ENCODE results near the gene TMEM144. TPM values are rescaled to one million over a fixed set of nuclear protein-coding genes. Genes with fewer than 3 reads are reported as not detected.
"Not testable (repeated sequence)": the region's sequence is repeated elsewhere in the genome, so short reads cannot be mapped to it uniquely, and the experiment has no call there.

TMEM144 gene
- total RNA-seq, 4 donors from 2014 or later: 3.8 to 9.7 (median 5.0) TPM

DNA sequence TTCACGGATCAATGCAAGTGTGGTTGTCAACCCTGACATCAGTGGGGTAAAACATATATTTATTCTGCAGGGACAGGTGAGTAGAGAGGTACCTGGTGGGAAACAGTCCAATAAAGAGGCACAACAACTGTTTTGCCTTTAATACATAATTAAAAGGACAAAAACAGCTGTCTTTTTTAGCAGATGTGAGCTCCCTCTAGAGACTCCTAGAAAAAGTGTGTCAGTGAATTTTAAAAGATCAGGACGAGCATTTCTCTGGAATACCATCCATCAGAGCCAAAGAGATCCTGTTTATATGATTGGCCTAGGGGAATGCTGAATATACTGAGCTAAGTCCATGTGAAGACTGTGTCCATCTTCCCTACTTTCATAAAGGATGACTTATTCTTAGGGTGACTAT lies 58.3 kb downstream of the TMEM144 start:
- Histone ChIP-seq H3K9me3 (no peaks in the 10 kb centered on the region), H3K27ac (no peak overlapping the region), H3K27me3 (no peaks in the 10 kb centered on the region), H3K4me1 (no peaks in the 10 kb centered on the region), H3K4me3 (no peak overlapping the region), H3K36me3 (no peaks in the 10 kb centered on the region)
- TF ChIP-seq, protein P1, sequence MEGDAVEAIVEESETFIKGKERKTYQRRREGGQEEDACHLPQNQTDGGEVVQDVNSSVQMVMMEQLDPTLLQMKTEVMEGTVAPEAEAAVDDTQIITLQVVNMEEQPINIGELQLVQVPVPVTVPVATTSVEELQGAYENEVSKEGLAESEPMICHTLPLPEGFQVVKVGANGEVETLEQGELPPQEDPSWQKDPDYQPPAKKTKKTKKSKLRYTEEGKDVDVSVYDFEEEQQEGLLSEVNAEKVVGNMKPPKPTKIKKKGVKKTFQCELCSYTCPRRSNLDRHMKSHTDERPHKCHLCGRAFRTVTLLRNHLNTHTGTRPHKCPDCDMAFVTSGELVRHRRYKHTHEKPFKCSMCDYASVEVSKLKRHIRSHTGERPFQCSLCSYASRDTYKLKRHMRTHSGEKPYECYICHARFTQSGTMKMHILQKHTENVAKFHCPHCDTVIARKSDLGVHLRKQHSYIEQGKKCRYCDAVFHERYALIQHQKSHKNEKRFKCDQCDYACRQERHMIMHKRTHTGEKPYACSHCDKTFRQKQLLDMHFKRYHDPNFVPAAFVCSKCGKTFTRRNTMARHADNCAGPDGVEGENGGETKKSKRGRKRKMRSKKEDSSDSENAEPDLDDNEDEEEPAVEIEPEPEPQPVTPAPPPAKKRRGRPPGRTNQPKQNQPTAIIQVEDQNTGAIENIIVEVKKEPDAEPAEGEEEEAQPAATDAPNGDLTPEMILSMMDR (IDR thresholded peaks at IDR 0.05): no peak
- TF ChIP-seq POLR2A (IDR thresholded peaks at IDR 0.05): no peak
- intact Hi-C loops (cut with DNase I; ENCODE audit: low total_unique reads): no loop called here
- DNase-seq: no peak

DNA sequence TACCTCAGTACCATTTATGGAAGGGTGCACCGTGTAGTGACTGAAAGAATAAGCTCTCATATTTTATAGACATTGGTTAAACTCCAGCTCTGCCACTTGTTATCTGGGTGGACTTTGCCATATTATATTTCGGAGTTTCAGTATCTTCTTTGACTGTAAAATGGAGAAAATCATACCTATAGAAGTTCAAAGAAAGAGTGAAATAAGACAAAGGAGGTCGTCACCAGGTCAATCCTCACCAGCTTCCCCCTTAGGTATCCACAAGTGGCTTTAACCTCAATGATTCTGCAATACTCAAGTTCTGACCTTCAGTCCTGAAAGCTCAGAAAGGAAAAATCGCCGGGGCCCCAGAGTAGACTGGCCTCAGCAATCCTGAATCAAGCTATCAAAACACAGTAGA lies 64.3 kb downstream of the TMEM144 start:
- H3K4me3 ChIP-seq: no peak overlapping the region
- no peak for DNase-seq
- H3K27ac ChIP-seq: no peak overlapping the region
- no peaks in the 10 kb centered on the region for H3K9me3 ChIP-seq
- intact Hi-C loops (cut with DNase I; ENCODE audit: low total_unique reads): no loop called here
- no peak for TF ChIP-seq POLR2A (IDR thresholded peaks at IDR 0.05)
- no peaks in the 10 kb centered on the region for H3K36me3 ChIP-seq
- H3K4me1 ChIP-seq: no peaks in the 10 kb centered on the region
- H3K27me3 ChIP-seq: no peaks in the 10 kb centered on the region

DNA sequence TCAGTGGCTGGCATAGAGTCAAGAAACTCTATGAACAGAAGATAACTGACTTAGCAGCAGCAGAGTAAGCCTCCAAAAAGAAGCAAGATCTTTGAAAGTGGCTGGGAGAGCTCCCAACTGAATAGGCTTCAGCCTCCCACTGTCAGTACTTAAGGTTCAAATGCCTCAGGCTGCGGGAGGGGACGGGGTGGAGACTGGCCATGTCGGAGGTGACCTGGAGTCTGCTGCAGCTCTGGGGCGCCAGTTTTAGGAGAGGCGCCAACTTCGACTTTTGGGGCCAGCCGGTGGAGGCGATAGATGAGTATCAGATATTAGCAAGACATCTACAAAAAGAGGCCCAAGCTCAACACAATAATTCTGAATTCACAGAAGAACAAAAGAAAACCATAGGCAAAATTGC lies 67.3 kb downstream of the TMEM144 start:
- H3K4me3 ChIP-seq: no peak overlapping the region
- H3K27ac ChIP-seq: no peak overlapping the region
- H3K36me3 ChIP-seq: no peaks in the 10 kb centered on the region
- H3K27me3 ChIP-seq: no peaks in the 10 kb centered on the region
- TF ChIP-seq, protein P1 (IDR thresholded peaks at IDR 0.05): no peak
- TF ChIP-seq POLR2A (IDR thresholded peaks at IDR 0.05): no peak
- no peak for DNase-seq
- intact Hi-C loops (cut with DNase I; ENCODE audit: low total_unique reads): no loop called here
- H3K9me3 ChIP-seq: no peaks in the 10 kb centered on the region
- H3K4me1 ChIP-seq: no peaks in the 10 kb centered on the region

DNA sequence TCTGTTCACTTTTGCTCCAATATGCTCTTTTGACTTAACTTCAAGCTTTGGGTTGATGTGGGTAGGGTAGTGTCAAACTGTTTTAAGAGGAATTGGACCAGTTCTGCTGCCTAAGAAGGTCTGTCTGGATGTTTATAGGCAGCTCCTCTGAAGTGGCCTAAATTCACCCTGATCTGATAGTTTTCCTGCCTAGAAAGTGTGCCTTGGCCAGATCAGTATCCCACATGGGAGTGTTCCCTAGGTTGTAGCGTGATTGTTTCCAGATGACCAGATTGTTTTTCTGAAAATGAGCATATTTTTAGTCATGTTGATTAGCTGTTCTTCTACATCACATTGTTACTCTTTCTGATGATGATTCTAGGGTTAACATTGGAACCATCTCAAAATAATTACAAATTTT lies 68.8 kb downstream of the TMEM144 start:
- H3K27ac ChIP-seq, H3K27me3 ChIP-seq, H3K9me3 ChIP-seq: not testable (repeated sequence)

DNA sequence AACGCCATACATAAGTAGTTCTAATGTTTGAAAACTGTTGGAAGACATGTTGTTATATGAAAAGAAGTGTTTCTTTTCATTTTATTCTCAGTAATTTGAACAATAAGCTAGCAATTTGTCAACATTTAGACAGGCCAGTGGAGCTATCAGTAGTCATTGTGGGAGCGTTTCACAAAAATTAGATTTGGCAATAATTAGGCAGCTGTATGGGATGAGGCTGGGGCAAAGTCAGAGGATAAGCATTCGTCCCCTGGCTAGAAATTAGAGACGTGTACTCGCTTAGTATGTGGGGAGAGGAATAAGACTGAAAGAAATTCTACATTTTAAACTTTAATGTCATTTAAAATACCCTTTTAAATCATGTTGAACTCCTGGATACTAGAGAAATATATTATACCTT lies 70.6 kb downstream of the TMEM144 start:
- Histone ChIP-seq H3K27ac (no peak overlapping the region), H3K27me3 (no peaks in the 10 kb centered on the region), H3K4me1 (no peaks in the 10 kb centered on the region), H3K4me3 (no peak overlapping the region), H3K9me3 (no peaks in the 10 kb centered on the region), H3K36me3 (no peaks in the 10 kb centered on the region)
- DNase-seq: no peak
- intact Hi-C loops (cut with DNase I; ENCODE audit: low total_unique reads): no loop called here
- TF ChIP-seq, protein P1 (IDR thresholded peaks at IDR 0.05): no peak
- TF ChIP-seq POLR2A (IDR thresholded peaks at IDR 0.05): no peak

More for the DNA sequence above, 68.8 kb downstream of the TMEM144 start:
- H3K4me1 ChIP-seq; intact Hi-C loops (cut with DNase I; ENCODE audit: low total_unique reads); DNase-seq; H3K36me3 ChIP-seq; H3K4me3 ChIP-seq: not testable (repeated sequence)

DNA sequence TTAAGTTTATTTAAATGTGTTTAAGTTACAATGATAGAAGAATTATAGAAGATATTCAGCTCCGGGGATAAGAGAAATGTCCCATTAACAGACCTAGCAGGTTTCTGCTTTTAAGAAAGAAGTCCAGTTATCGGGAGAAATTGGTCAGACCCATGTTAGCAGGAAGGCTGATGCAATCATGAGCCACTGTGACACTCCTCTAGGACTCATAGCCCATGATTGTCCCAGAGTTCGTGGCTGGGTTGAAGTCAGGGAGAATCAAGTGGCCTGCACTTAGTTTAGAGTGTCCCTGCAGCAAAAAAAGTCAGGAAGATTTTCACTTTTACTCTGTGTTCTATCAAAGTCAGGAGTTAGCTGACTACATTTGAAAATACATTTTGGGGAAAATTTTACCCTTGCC lies 72.0 kb downstream of the TMEM144 start:
- no peaks in the 10 kb centered on the region for H3K36me3 ChIP-seq
- no peaks in the 10 kb centered on the region for H3K27me3 ChIP-seq
- intact Hi-C loops (cut with DNase I; ENCODE audit: low total_unique reads): no loop called here
- TF ChIP-seq, protein P1 (IDR thresholded peaks at IDR 0.05): no peak
- TF ChIP-seq POLR2A (IDR thresholded peaks at IDR 0.05): no peak
- H3K27ac ChIP-seq: no peak overlapping the region
- H3K9me3 ChIP-seq: no peaks in the 10 kb centered on the region
- no peak for DNase-seq
- H3K4me3 ChIP-seq: no peak overlapping the region
- no peaks in the 10 kb centered on the region for H3K4me1 ChIP-seq
